ENCODE data around the gene RLN2.

Gene RLN2

GRCh38 chr9:5265939-5266338 lies 38.6 kb downstream of the RLN2 start:
- no peak for DNase-seq

- no peak for DNase-seq
Measured at GRCh38 chr9:5264219-5264595, 40.3 kb downstream of the RLN2 start.

- no peak for DNase-seq
Measured at GRCh38 chr9:5263351-5264218, 40.9 kb downstream of the RLN2 start.
